ENCODE results near the gene LEF1.

Gene LEF1

DNA sequence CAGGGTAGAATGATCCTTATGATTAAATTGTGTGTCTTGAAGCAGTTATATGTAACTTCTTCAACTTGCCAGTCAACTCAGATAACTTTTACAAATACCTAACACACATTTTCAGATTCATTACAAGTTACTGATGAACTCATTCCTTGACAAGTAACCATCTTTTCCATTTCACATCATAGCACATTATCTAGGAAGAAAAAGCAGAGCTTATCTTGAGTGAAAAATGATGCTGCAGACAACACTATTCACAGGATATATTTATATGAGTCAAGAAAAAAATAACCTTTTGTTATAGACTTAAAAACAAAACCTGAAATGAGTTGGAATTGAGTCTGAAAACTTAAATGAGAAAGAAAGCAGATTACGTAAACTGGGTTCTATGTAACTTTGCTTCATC is 68.9 kb downstream of the LEF1 start:
- no peak for DNase-seq (ENCODE audit: low read depth)
- TF ChIP-seq CTCF (IDR thresholded peaks at IDR 0.05; ENCODE audit: insufficient read depth, low read depth, low read length, missing control alignments) = no peak
- no peak overlapping the region for H3K4me3 ChIP-seq (ENCODE audit: low read depth, low read length)

GRCh38 chr4:108097990-108098553 is 70.7 kb downstream of the LEF1 start:
- DNase-seq (ENCODE audit: low read depth) = no peak

GRCh38 chr4:108094923-108095482 is 73.7 kb downstream of the LEF1 start:
- no peak for DNase-seq (ENCODE audit: low read depth)
- no peak overlapping the region for H3K4me3 ChIP-seq (ENCODE audit: low read depth, low read length)
- no peak for TF ChIP-seq CTCF (IDR thresholded peaks at IDR 0.05; ENCODE audit: insufficient read depth, low read depth, low read length, missing control alignments)

More at GRCh38 chr4:108097990-108098553, 70.7 kb downstream of the LEF1 start:
- TF ChIP-seq CTCF (IDR thresholded peaks at IDR 0.05; ENCODE audit: insufficient read depth, low read depth, low read length, missing control alignments) = no peak
- no peak overlapping the region for H3K4me3 ChIP-seq (ENCODE audit: low read depth, low read length)

GRCh38 chr4:108094131-108094530 is 74.6 kb downstream of the LEF1 start:
- no peak overlapping the region for H3K4me3 ChIP-seq (ENCODE audit: low read depth, low read length)
- TF ChIP-seq CTCF (IDR thresholded peaks at IDR 0.05; ENCODE audit: insufficient read depth, low read depth, low read length, missing control alignments) = no peak
- no peak for DNase-seq (ENCODE audit: low read depth)

GRCh38 chr4:108092288-108092687 is 76.4 kb downstream of the LEF1 start:
- no peak for DNase-seq (ENCODE audit: low read depth)
- no peak overlapping the region for H3K4me3 ChIP-seq (ENCODE audit: low read depth, low read length)
- no peak for TF ChIP-seq CTCF (IDR thresholded peaks at IDR 0.05; ENCODE audit: insufficient read depth, low read depth, low read length, missing control alignments)

GRCh38 chr4:108087293-108087967 is 81.3 kb downstream of the LEF1 start:
- no peak for TF ChIP-seq CTCF (IDR thresholded peaks at IDR 0.05; ENCODE audit: insufficient read depth, low read depth, low read length, missing control alignments)
- no peak for DNase-seq (ENCODE audit: low read depth)
- H3K4me3 ChIP-seq (ENCODE audit: low read depth, low read length) = no peak overlapping the region
